RCC 7860 (cell line): ENCODE data around the gene KLF7.

Source experiments
- DNase-seq: peaks from one replicate; pipeline ENCODE4 v3.0.0-alpha.2; 2015; ENCODE audit warnings: low spot score
- FAIRE-seq: peaks from 2 replicates; lab custom pipeline; 2012; peaks lifted over from hg19 to GRCh38; lab: Jason Lieb, UNC

KLF7 gene

GRCh38 chr2:207165121-207166038 lies at the start of gene KLF7:
Gene KLF7, minus strand, starts transcription at chr2:207165948. Its CDS starts 380 bp downstream, at chr2:207165568.
- DNase-seq (peak; percentile 16), FAIRE-seq (no peak)

DNA sequence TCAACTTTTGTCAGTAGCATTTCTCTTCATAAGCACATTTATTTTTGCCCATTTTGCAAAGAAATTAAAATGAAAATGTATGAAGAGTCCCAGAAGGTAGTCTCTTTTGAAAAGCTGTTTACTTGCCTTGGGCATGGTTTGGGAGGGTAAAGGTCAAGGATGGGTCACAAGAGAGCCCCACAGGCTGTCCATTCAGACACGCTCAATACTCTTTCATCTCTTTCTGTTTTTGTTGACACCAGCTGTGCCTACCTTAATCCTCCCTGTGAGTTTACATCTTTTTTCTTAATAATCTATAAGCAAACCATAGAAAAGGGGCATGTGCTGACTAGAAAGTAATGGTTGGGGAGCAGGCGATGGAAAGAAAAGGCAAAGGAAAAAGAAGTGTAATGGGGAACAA lies 49.6 kb upstream of the KLF7 start:
- DNase-seq (no peak), FAIRE-seq (no peak)

GRCh38 chr2:207214446-207214845 lies 48.7 kb upstream of the KLF7 start:
- FAIRE-seq (no peak), DNase-seq (no peak)

- DNase-seq (no peak), FAIRE-seq (no peak)
These were observed 40.3 kb upstream of the KLF7 start for GRCh38 chr2:207206011-207206410.

DNA sequence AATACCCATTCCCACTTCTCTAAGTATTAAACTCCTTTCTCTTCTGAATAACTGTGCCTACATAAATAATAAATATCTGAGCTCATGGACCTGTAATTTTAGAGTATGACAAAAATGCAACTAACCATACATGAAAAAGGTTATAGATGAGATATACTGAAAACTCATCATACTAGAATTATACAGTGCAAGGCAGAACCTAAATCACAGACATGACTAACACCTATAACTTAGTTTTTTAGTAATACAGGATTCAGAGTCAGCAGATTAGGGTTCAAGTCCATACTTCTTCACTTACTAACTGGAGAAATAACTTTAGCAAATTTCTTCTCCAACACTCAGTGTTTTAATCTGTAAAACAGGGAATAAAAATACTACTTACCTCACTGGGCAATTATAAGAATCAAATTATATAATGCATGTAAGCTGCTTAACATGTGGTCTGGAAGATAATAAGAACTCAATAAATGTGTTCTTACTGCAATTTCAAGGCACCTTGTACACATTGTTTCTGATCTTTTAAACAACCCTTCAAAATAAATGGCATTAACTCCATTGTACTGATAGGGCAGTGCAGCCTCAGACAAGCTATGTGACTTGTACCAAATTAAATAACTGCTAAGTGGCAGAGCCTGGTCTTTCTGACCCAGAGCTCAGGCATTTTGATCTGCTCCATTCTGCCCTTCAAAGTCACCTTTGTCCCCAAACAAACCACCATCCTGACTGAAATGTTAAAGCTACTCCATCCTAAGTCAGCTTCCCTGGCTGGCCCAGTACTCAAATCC lies 39.6 kb upstream of the KLF7 start:
- no peak for FAIRE-seq

GRCh38 chr2:207203056-207203455 lies 37.3 kb upstream of the KLF7 start:
- DNase-seq (no peak), FAIRE-seq (no peak)

More for the DNA sequence above, 39.6 kb upstream of the KLF7 start:
- DNase-seq, result no peak

DNA sequence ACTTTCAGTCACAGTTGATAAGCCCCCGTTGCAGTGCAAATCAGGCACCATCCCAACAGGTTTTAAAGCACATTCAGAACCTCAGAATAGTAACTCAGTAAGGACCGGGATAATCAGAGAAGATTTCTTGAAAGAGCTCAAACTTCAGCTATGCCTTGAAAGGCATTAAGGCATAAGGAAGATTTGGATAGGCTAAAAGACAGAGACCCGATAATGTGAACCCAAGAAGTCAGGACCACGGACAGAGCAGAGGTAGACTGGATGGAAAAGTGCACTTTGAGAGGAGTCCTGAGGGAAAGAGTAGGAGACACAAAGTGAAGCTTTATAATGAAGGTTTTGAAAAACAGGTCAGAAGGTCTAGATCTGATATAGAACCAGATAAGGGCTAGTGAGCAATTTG lies 36.9 kb upstream of the KLF7 start:
- FAIRE-seq (peak; percentile 2), DNase-seq (peak; percentile 12)

- DNase-seq (no peak), FAIRE-seq (no peak)
These were observed 35.7 kb upstream of the KLF7 start for GRCh38 chr2:207201416-207201815.

DNA sequence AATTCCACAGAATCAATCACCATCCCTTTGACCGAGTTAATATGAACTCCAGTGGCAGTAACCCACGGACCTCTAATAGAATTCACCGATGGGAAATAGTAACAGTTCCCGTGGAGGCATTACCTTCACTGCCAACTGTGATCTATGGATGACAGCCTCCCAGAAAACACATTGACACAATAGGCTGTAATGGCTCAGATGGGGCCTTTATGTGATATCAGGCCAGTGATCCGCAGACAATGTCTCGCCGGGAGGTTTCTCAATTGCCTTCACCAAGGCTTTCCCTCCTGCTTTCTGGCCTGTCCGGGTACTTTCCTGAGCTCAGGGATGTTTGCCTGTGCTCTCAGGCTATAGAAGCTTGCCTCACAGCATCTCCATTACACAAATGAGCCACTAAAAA lies 34.4 kb upstream of the KLF7 start:
- DNase-seq, result no peak
- FAIRE-seq, result no peak

DNA sequence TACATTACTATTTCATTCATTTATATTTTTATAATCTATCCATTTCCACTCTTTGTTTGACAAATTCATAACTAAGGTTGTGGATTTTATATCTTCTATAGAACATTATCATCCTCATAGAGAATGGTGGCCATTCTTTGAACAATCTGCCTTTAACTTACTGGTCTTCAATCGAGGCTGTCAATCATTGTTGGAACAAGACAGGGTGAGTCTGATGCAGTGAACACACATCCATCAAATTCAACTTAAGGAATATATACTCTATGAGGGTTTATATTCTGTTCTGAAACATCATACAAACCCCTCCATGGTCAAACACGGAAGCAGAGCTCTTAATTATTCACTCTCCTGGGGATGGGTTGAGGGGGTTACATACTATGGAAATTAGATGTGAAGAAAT lies 28.3 kb upstream of the KLF7 start:
- DNase-seq (no peak), FAIRE-seq (no peak)

DNA sequence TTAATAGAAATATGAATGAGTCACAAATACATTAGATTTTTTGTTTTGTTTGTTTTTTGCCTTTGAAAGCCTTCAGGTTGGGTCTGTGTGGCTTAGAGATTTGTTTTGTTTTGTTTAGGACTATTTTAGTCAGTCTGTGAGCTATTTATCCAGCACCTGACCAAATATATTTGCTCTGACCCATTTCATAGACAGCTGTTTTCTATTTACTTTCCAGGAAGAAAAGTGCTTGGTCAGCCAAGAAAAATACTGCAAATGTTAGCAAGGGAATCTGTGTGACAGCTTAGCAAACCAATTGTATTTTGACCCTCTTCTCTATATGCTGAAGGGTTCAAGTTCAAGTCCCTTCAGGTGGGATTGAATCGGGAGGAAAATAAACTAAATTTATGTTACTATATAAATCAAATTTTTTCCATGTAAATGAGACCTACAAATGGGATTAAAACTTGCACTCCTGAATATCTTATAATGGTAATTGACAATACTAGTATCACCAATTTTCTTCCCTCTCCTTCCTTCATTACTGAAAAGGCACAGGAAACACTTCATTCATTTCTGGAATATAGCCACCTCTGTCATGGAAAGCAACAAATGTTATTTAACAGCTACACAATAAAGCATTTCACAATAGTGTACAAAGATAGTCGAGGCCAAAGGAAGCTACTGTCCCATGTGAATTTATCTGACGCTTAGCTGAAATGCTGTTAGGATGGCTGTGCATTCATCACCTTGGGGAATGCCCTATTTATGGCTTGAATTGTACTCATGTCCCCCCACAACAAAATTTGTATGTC lies 23.1 kb upstream of the KLF7 start:
- no peak for FAIRE-seq
- DNase-seq, result no peak

- FAIRE-seq, result peak; percentile 79
- DNase-seq, result peak; percentile 66
These were observed 19.6 kb upstream of the KLF7 start for GRCh38 chr2:207185372-207185771.

- DNase-seq (peak; percentile 56), FAIRE-seq (peak; percentile 22)
These were observed 19.0 kb upstream of the KLF7 start for GRCh38 chr2:207184768-207185167.

DNA sequence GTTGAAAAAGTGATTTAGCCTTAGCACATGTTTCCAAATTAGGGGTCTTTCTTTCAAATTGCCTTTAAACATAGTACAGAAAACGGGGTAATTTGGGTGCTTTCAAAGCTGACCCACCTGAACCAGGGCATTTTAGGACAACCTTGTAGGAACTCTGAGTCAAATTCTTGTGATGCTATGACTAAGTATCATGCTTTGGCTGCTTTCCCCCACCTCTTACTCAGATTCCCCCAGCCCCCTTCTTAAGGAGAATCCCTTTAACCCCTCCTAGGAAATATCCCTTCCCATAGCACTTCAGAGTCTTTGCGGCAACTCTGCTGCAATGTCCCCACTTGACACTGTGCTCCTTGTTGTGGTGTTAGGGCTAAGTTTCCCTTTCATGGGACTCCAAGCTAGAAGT lies 18.6 kb upstream of the KLF7 start:
- DNase-seq, result peak; percentile 28
- peak; percentile 66 for FAIRE-seq

DNA sequence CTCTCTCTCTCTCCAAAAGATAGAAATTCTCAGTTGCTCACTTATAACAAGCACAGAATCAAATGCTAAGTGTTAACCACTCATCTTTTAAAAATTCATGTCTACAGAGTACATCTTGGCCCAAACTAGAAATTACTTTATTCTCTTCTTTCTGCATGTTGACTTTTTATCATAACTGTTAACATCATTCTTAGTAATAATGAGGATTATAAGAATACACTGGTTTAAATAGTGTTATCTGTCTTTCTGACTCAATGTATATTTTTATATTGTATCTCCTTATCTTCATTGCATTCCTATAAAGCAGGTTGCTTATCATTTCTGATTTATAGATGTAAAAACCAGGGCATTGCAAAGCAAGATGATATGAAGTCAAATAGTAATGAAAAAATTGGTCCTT lies 17.8 kb upstream of the KLF7 start:
- FAIRE-seq (no peak), DNase-seq (no peak)

DNA sequence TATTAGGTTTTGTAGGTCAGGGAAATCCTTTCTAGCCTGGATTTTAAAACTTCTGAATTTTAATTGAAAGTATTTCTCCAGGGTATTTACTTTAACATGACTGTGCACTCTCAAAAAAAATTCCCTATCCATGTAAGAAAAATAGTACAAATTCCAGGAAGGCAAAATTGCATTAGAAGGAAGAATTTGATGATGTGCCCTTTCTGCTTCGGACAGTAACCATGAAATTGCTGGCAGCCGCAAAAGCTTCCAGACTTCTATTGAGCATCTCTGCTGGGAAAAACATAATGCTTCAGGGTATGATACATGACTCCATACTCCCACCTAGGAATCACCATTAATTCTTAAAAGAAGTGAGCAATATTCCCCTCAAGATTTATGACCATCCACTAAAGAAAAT lies 17.2 kb upstream of the KLF7 start:
- DNase-seq (no peak), FAIRE-seq (no peak)

GRCh38 chr2:207181526-207182274 lies 16.0 kb upstream of the KLF7 start:
- FAIRE-seq (peak; percentile 66), DNase-seq (peak; percentile 20)

DNA sequence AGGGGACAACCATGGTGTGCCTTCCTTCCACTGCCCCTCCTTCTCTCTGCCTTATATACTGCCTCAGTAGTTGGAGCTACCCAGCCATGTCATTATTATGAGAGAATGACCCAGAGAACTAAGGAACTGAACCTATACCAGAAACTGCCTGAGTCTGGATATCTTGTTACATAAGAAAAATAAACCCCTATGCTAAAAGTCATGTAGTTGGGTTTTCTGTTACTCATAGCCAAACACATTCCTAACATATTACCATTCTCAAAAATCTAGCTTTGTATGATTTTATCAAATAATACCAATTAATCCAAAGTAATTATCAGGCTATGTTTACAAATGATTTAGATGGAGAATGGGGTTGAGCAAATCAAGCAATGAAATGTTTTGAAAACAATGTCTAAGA lies 15.0 kb upstream of the KLF7 start:
- DNase-seq (no peak), FAIRE-seq (no peak)

GRCh38 chr2:207176247-207176646 lies 10.5 kb upstream of the KLF7 start:
- DNase-seq (no peak), FAIRE-seq (peak; percentile 20)

DNA sequence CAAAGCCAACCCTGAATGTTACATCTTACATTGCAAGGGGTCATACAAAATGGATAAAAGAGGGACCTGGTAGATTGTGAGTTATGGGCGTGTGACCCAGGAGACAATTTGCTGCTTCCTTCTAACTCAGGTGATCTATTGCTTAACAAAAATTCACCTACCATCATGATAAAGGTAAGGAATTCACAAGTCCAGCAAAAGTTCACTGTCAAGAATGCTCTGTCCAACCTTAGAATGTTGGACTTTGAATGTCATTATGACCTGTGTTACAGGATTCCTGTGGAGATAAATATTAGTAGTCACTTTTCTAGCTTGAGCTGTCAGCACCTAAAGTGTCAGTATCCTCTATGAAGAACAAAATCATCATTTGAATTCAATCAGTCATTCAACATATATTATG lies 7.9 kb upstream of the KLF7 start:
- DNase-seq (no peak), FAIRE-seq (no peak)
